Left cardiac atrium (tissue), 4 donors: ENCODE measurements around the gene GPATCH4. TPM values are rescaled to one million over a fixed set of nuclear protein-coding genes. Genes with fewer than 3 reads are reported as not detected.
"Not testable (repeated sequence)": the region's sequence is repeated elsewhere in the genome, so short reads cannot be mapped to it uniquely, and the experiment has no call there.

ENCODE experiments used
- ATAC-seq, 2 donors: fragments of 200-7000 bp; cut with Tn5 transposase; one replicate each; pipeline ENCODE4 v1.9.1; 2020; ENCODE audit warnings: mild to moderate bottlenecking in 2 of 2, moderate library complexity in 2 of 2
- DNase-seq: peaks from one replicate; pipeline ENCODE4 v3.0.0-alpha.2; 2020
- intact Hi-C, 2 donors: fragments of 100-400 bp; cut with DNase I; formaldehyde crosslinking; loops; one replicate each; pipeline versions ENCODE4 v1.14.1 to v1.15.1; 2022 to 2023
- total RNA-seq, 2 donors: library from RNA; stranded (reverse); fragmentation: NEBNext Ultra II Directional; extraction: Animal tissue kit (Norgen Biotek cat#: 25700); gene quantifications; one replicate each; pipeline ENCODE4 v1.2.1, GENCODE V29; 2021
- donor health status: DM: no; HTN: yes; CAD: no.
- donor health status: DM: no; HTN: yes; CAD: no; lungs with severe emphysema.
- donor health status: DM: yes; HTN: yes; CAD: no.
- donor health status: Dilated cardiomyopathy.

Gene GPATCH4
- total RNA-seq, 2 donors from 2014 or later = 14.6 to 27.0 TPM

DNA sequence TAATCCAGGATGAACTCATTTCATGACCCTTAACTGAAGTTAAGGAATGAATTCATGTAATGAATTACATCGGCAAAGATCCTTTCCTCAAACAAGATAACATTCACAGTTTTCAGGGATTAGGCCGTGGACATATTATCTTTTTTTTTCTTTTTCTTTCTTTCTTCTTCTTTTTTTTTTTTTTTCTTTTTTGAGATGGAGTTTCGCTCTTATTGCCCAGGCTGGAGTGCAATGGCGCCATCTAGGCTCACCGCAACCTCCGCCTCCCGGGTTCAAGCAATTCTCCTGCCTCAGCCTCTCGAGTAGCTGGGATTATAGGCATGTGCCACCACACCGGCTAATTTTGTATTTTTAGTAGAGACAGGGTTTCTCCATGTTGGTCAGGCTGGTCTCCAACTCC is 29.9 kb upstream of the GPATCH4 start:
- DNase-seq, ATAC-seq, intact Hi-C loops: not testable (repeated sequence)

DNA sequence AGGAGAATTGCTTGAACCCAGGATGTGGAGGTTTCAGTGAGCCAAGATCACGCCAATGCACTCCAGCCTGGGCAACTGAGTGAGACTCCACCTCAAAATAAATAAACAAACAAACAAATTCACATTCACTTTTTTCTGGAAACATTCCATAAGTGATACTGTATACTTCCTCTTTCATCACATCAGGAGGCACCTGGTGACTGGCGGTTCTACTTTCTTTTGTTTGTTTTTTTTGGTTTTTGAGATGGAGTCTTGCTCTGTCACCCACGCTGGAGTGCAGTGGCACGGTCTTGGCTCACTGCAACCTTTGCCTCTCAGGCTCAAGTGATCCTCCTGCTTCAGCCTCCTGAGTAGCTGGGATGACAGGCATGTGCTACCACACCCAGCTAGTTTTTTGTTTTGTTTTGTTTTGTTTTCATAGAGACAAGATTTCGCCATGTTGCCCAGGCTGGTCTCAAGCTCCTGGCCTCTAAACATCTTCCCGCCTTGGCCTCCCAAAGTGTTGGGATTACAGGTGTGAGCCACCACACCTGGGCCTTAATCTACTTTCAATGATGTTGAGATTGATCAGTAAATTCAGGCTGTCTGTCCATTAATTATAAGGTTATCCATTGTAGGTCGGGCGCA is 28.7 kb upstream of the GPATCH4 start:
- intact Hi-C loops = loop anchor here in 1 of 2 donors (2.0 to 5.0 kb wide), 2 partner anchors 27 to 47 kb away; partner anchors contain the start of gene NES
- ATAC-seq = no peak
- DNase-seq = no peak

DNA sequence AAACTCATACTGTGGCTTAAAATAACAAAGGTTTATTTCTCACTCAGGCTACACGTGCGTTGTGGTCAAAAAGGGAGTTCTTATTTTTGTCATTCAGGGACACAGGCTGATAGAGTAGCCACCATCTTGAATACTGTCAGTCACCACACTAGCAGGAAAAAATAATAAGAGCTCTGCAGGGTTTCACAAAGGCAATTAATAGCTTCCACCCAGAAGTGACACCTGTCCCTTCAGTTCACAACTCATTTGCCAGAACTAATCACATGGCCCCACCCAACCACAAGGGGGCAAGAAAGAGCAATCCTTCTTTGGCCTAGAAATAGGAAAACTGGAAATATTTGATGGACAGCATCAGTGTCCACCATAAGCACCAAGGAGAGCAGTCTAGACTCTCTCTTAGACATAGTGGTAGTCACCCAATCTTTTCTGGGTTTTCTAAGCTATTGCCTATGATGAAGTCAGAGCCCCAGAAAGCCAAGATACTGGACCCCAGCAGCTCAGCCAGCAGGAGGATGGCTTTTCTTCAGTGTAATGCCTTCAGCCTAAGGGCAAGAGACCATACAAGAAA is 26.1 kb upstream of the GPATCH4 start:
- intact Hi-C loops = loop anchor here (2.0 to 5.0 kb wide), 2 partner anchors 31 to 50 kb away; partner anchors contain the start of gene NES (in 1 of the 2)
- DNase-seq (no peak), ATAC-seq (no peak)

DNA sequence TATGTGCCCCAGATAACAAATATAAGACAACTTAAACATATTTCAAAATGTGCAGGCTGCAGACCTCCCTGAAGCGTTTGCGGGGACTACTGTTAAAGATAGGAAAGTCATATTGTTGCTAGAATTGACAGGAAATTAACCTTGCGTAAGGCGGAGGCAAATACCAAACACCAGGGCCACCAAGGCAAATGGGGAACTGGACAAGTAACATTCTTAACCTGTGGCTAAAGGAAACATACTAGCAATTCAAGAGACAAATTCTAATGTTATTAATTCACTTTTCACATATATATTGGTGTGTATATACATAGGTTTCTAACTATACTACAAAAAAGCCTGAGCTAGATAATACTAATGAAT is 24.8 kb upstream of the GPATCH4 start:
- intact Hi-C loops = loop anchor here (2.0 to 5.0 kb wide), 2 partner anchors 33 to 51 kb away; partner anchors contain the start of gene NES (in 1 of the 2)

DNA sequence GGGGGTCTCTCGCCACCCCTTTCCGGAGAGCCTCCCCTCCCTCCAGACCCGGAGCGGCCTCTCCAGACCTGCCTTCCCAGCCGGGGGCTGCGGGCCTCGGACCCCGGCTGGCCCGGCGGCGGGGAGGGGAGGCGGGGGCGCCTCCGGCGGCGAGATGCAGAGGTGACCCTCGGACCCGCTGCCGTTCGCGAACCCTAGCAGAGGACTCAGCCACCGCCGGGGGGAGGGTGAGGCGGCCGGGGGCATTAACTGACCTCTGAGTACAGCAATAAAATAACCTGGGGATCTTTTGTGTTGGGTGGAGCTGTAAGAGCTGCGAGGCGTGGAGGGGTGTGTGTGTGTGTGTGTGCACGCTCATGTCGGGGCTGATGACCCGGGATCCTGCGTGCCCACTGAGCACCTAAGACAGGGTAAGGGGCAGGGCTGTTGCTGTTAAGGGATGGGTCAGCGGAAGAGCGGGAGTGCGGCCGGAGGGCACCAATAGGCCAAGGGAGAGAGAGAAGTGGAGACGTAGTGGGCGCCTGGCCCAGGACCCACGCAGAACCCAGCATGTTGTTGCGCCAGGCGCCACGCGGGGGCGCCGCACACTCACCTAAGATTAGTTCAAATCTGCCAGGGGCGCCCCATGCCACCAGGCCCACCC is 24.3 kb upstream of the GPATCH4 start:
- DNase-seq (peak; percentile 67), ATAC-seq (peak; percentile 66 to 68)
- intact Hi-C loops = loop anchor here (2.0 to 5.0 kb wide), 2 partner anchors 33 to 52 kb away; partner anchors contain the start of gene NES (in 1 of the 2)

More for the DNA sequence above, 24.8 kb upstream of the GPATCH4 start:
- ATAC-seq (no peak), DNase-seq (no peak)

DNA sequence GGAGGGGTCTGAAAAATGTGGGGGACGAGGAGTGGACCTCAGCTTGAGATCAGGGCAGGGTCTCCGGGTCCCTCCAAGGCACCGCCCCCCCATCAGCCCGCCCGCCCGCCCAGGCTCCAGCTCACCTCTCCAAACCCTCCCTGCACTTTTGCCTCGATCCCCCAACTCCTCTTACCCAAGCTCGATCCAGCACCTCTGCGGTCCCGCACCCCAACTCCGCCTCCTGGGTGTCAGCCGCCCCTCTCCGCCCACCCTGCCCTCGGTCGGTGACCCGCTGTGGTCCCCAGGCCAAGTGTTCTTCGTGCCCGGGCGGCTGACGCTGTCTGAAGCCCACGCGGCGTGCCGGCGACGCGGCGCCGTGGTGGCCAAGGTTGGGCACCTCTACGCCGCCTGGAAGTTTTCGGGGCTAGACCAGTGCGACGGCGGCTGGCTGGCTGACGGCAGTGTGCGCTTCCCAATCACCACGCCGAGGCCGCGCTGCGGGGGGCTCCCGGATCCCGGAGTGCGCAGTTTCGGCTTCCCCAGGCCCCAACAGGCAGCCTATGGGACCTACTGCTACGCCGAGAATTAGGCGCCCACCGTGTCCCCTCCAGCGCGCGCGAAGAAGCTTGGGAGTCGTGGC is 23.6 kb upstream of the GPATCH4 start:
- DNase-seq (no peak), ATAC-seq (peak; percentile 31 to 33)
- intact Hi-C loops = loop anchor here in 1 of 2 donors (5.0 kb wide), 1 partner anchor 52 kb away; the partner anchor contains the start of gene NES

DNA sequence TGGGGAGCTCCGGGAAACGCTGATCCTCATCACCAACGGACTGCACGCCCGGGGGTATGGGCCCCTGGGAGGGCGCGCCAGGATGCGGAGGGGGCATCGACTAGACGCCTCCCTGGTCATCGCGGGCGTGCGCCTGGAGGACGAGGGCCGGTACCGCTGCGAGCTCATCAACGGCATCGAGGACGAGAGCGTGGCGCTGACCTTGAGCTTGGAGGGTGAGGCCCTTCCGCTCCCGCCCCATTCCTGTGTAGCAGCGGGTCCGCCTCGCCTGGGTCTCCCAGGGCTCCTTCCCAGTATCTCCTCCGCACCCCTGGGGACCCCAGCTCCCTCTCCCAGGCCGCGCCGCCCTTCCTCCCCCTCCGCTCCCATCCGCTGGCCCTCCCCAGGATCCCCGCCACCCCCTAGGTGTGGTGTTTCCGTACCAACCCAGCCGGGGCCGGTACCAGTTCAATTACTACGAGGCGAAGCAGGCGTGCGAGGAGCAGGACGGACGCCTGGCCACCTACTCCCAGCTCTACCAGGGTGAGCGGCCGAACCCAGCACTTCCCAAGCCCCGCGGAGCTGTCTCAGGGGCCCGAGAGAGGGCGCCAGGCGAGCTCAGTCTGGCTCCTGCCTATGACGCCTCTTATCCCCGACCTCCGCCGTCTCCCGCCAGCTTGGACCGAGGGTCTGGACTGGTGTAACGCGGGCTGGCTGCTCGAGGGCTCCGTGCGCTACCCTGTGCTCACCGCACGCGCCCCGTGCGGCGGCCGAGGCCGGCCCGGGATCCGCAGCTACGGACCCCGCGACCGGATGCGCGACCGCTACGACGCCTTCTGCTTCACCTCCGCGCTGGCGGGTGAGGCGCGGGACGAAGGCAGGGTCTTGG is 22.9 kb upstream of the GPATCH4 start:
- intact Hi-C loops = no loop called here
- DNase-seq (peak; percentile 64), ATAC-seq (peak; percentile 63 to 76)

DNA sequence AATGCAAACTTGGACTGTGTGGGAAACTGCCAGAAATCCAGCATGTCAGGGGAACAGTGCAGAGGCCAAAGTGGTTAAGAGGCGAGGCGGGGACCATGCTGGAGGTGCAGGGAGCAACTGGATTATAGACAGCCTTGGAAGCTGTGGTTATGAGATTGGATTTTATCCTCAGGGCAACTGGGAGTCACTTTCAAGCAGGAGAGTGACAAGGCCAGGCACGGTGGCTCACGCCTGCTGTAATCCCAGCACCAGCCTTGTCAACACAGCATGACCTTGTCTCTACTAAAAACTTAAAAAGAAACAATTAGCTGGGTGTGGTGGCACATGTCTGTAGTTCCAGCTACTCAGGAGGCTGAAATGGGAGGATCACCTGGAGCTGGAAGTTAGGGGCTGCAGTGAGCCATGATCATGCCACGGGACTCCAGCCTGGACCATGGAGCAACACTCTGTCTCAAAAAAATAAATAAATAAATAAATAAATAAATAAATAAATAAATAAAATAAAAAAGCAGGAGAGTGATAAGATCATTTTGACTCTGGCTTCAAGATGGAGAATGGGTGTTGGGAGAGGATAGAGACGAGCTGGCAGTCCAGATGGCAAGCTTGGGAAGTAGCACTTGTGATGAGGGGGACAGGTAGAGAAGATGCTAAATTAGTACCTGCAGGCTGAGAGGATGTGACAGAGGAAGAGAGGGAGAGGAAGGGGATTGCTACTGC is 21.5 kb upstream of the GPATCH4 start:
- intact Hi-C loops = no loop called here
- no peak for DNase-seq
- ATAC-seq = no peak

DNA sequence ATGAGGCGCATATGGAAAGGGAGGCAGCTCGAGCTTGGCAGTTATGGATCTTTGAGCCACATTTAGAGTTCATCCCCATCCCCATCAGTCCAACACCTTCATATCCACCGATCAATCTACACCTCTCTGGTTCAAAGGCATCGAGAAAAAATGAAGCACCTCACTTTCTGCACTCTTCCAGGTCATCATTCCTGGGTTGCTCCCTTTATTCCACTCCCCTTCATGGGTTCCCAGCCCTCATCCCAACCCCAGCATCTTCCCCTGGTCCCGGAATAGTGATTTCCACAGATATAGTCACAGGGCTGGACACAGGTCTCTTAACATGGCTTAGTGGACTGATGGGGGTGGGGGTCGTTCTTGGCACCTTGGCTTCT is 18.3 kb upstream of the GPATCH4 start:
- ATAC-seq (no peak), DNase-seq (no peak)
- intact Hi-C loops = no loop called here

DNA sequence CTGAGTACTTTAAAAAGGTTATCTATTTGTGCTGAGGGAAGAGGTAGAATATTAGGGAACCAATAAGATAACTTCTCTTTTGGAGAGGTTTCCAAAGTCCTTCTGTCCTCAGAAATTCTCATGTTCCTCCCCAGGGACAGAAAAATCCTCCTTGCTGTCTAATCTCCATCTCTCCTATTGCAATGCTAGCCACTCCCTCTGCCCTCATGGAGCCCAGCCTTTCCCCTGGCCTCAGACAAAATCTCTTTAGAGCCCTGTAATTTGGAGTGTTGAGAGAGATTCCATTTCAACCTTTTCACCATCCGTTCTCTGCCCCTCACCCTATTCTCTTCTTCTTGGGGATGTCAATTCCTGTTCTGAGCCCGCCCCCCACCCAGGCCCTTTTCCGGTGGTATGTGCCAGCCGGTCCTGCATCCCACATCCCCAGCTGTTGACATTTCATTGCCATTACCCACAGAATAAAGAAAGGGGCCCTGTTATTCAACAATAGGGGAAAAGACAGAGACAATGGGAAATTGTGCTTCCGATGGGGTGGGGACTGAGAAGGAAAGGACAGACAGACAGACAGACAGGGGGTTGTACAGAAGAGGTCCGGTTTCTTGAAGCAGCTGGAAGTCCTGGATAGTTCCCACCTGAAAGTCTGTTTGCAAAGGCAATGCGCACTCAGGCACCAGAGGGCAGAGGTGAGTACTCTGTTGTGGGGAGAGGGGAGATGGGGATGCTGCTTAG is 17.7 kb upstream of the GPATCH4 start, which contains the start of gene HAPLN2:
Gene HAPLN2, plus strand, starts transcription at position 563 of the 729 bp plus-strand sequence. CDS start 4,076 bp downstream, outside the sequence.
- DNase-seq = no peak
- ATAC-seq = no peak
- intact Hi-C loops = no loop called here

DNA sequence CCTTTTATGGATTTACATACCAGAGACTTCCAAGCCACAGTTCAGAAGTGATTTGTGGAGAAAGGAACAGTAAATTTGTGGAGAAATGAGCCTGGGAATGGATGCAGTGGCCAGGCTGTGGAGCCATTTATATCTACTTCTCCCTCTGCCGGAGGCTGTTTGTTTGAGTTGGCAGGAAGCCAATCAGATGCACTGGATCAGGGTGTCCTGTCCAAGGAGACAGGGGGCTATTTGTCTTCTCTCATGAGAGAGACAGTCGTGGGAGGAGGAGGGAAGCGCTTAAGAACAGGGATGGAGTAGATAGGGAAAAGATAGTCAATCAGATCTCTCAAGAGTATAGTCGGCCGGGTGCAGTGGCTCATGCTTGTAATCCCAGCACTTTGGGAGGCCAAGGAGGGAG is 15.2 kb upstream of the GPATCH4 start:
- intact Hi-C loops = no loop called here
- peak; percentile 80 to 83 for ATAC-seq
- DNase-seq = peak; percentile 43

DNA sequence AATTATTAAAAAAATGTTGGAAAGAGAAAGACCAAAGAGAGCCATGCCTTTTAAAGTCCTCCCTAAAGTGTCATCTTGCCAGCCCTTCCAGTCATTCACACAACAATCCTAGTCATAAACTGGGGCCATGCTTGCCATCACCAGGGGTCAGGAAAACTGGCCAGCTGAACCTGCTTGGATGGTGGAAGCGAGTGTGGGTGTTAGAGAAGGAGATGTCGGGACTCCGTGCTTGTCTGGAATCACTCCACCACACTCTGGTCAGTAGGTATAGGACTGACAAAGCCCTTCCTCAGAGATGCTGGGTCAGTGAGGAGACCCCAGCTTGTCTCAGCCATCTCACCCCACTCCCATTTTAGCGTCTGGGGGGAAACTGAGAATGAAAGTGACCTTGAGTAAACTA is 14.7 kb upstream of the GPATCH4 start:
- intact Hi-C loops = no loop called here
- DNase-seq (no peak), ATAC-seq (peak; percentile 13 to 38)

DNA sequence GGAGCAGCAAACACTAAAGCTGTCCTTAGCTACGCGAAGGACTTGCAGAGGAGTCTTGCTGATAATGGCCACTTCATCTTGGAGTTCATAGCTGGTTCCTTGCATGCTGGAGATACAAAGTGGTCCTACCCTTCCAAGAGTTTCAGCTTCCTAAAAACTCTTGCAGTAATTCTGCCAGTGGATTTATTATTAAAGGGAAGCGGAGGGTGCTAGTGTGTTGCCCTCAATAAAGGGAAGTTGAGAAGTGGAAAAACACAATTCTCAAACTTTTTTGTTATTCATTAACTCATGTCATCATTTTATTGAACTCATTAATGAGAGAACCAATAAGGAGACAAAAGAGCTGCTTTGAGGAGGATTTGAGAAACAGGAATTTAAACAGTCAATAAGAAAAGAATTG is 11.4 kb upstream of the GPATCH4 start:
- intact Hi-C loops = no loop called here
- DNase-seq = no peak
- no peak for ATAC-seq

DNA sequence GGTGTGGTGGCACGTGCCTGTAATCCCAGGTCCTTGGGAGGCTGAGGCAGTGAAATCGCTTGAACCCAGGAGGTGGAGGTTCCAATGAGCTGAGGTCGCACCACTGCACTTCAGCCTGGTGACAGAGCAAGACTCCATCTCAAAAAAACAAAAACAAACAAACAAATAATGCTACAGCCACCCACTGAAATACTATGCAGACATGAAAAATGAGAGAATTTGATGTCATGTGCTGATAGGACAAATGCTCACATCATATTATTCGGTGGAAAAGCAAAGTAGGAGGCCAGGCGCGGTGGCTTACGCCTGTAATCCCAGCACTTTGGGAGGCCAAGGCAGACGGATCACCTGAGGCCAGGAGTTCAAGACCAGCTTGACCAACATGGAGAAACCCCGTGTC is 8.8 kb upstream of the GPATCH4 start:
- DNase-seq, intact Hi-C loops, ATAC-seq: not testable (repeated sequence)

DNA sequence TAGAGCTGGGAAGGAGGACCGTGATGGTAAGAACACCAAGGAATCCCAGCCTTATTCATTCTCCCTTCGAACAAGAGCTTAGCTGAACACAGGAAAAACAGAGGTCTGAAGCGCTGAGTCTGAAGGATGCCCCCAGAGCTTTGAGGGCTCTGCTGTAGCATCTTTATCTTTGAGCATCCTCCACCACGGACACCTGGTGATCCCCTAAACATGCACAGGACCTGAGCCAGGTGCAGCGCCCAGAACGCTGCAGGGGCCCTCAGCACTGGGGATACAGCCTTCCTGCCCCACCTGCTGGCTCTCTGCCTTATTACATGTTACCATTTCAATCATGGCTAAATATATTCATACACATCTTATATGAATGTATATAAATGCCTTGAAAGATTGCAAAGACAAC is 7.7 kb upstream of the GPATCH4 start:
- ATAC-seq (peak in 1 of 2 donors; percentile 41), DNase-seq (no peak)
- intact Hi-C loops = loop anchor here (5.0 to 10.0 kb wide), 3 partner anchors 124 to 224 kb away; no protein-coding TSS in a partner anchor

DNA sequence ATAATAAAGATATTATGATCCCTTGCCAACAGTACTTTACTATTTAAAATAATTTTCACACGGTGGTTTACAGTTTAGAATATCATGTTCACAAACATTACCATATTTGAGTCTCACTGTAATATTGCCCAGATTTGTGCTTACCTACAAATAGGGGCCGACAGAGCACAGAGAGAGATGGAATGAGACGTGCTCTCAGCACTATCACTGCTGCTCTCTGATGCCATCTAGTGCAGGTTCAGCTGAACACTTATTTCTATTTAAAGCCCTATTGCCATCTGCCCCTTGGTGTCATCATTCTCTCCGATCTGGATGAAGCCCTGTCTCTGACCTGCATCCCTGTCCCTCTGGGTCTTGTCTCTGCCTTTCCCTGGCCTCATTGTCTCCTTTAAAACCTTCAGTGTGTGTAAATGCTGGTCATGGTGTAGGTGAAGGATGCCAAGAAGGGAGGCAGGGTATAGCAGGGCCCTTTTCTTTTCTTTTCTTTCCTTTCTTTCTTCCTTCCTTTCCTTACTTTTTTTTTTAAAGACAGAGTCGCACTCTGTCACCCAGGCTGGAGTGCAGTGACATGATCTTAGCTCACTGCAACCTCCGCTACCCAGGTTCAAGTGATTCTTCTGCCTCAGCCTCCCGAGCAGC is 6.9 kb upstream of the GPATCH4 start:
- ATAC-seq (peak; percentile 95 to 96), DNase-seq (no peak)
- intact Hi-C loops = loop anchor here (5.0 to 10.0 kb wide), 3 partner anchors 123 to 223 kb away; no protein-coding TSS in a partner anchor

DNA sequence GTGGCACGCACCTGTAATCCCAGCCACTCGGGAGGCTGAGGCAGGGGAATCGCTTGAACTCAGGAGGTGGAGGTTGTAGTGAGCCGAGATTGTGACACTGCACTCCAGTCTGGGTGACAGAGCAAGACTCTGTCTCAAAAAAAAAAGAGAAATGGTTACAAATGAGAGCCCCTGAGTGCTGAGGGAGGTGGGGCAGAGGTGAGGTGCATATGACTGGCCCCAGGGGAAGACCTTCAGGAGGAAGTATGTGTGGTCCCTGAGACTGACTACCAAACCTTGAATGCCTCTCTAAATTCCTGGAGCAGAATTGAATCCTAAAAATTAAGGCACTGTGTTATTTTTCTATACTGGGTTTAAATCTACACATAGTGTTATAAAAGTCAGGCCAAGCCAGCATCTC is 6.1 kb upstream of the GPATCH4 start:
- not testable (repeated sequence) for DNase-seq, ATAC-seq
- intact Hi-C loops = loop anchor here (5.0 to 10.0 kb wide), 3 partner anchors 123 to 223 kb away; no protein-coding TSS in a partner anchor
